Measurements from ENCODE around the gene VAV1.
"Not testable (repeated sequence)": the region's sequence is repeated elsewhere in the genome, so short reads cannot be mapped to it uniquely, and the experiment has no call there.

The VAV1 gene

DNA sequence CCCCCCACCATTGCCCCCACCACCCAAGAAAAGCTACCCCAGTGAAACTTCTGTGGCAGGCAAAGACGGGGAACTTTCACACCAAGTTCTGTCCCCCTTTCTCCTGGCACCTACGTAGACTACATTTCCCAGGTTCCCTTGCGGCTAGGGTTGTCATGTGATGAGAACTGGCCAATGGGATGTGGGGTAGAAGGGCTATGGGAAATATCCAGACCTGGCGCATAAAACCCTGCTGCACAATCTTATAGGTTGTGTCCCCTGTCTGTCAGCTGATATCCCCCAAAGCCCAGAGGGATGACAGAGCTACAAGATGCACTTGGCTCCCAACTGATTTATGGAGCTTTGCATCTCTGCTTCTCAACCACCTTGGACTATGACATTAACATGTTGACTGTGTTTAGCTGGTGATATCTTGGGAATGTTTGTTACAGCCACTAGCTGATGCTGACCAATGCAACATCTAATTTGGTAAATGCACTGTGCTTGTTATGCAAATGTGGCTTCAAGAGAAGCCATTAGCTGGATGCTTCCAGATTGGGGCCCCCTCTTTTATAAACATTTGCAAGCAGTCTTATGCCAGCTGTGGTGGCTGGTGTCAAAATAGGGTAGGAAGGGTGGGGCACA, 11.3 kb upstream of the VAV1 start:
- no peak for DNase-seq

DNA sequence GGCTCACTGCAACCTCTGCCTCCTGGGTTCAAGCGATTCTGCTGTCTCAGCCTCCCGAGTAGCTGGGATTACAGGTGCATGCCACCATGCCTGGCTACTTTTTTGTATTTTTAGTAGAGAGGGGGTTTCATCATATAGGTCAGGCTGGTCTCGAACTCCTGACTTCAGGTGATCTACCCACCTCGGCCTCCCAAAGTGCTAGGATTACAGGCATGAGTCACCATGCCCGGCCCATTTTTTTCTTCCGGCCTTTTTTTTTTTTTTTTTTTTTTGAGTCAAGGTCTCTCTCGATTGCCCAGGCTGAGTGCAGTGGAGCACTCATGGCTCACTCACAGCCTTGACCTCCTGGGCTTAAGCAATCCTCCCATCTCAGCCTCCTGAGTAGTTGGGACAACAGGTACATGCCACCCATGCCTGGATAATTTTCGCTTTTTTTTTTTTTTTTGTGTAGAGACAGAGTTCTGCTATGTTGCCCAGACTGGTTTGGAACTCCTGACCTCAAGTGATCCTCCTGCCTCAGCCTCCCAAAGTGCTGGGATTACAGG, 10.2 kb upstream of the VAV1 start:
- DNase-seq = not testable (repeated sequence)

GRCh38 chr19:6765738-6766356, 6.7 kb upstream of the VAV1 start:
- DNase-seq = no peak

GRCh38 chr19:6766357-6767080, 6.0 kb upstream of the VAV1 start:
- no peak for DNase-seq

GRCh38 chr19:6767081-6767356, 5.5 kb upstream of the VAV1 start:
- no peak for DNase-seq

DNA sequence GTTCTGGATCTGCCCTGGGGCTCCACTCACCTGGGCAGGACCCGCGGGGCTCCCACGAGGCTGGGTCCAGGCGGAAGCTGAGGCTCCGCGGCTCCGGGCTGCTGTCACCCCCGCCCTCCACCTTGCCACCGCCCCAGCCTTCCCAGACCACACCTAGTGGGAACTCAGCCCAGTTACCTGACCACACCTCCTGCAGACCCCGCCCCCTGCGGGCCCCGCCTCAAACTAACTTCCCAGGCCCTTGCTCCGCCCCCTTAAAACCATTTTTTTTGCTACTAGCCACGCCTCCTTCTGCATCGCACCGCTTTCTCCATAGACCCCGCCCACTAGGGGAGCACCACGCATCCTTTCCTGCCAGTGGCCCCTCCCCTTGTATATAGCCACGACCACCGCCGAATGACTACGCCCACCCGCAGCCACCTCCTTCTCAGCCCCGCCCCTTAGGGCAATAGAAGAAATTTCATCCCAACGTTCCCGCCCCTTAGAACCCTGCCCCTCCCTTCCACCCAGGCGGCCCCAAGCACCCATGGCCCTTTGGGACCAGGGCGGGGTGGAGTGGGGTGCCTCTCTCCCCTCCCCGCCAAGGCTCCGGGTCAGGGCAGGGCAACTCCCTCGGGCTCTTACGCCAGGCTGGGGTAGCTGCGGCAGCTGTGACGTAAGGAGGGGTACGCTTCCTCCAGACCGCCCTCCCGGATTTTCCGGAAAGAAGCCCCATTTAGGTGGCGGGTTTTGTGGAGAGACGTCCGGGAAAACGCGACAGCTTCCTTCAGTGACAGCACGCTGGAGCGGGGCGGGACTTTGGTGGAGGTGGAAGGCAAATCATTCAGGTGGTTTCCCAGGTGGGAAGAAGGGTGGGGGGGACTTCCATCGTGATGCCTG, 4.9 kb upstream of the VAV1 start, which contains the start of gene SH2D3A:
Gene SH2D3A (minus strand): TSS at position 79 of the 879 bp plus-strand sequence. CDS start 3,687 bp downstream, outside the sequence.
- DNase-seq = no peak

DNA sequence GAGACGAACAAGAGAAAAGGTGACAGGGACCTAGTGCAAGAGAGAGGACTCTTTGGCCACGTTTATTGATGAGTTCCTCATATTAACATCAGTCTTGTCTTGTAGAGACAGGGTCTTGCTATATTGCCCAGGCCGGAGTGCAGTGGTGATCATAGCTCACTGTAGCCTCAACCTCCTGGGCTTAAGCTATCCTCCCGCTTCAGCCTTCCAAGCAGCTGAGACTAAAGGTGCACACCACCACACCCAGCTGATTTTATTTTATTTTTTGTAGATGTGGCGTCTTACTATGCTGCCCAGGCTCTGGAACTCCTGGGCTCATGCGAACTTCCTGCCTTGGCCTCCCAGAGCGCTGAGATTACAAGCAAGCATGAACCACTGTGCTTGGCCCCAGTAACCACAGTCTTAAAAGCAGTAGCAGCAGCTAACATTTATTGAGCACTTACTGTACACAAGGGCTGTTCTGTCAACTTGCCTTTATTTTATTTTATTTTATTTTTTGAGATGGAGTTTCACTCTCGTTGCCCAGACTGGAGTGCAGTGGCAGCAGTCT, 4.2 kb upstream of the VAV1 start:
- DNase-seq = no peak

DNA sequence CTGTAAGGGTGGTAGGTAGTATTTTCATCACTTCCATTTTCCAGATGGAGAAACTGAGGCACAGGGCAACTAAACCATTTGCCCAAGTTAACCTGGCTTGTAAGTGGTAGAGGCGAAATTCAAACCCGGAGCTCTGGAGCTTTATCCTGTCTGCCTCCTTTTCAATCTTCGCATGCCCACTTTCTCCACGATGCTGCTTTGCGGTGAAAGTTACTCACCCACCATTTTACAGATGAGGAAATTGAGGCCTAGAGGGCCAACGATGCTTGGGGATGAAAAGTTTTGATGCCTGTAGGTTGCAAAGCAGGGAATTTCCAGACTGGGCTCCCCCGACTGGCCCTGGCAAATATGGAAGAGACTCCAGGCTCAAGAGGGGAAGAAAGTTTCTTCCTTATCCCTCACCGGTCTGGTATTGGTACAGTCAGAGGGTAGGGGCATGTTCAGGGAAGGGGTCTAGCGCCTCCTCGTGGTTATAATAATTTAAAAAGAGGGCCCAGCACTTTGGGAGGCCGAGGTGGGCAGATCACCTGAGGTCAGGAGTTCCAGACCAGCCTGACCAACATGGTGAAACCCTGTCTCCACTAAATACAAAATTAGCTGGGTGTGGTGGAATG, 3.4 kb upstream of the VAV1 start:
- no peak for DNase-seq

DNA sequence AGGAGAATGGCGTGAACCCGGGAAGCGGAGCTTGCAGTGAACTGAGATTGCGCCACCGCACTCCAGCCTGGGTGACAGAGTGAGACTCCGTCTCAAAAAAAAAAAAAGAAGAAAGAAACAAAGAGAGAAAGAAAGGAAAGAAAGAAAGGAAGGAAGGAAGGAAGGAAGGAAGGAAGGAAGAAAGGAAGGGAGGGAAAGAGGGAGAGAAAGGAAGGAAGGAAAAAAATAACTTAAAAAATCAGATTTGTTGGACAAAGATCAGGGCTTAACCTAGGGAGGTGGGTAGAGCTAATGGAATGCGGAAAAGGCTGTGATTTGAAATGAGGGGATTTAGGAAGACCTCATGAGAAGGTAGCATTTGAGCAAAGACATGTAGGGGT, 870 bp upstream of the VAV1 start:
- DNase-seq = not testable (repeated sequence)

DNA sequence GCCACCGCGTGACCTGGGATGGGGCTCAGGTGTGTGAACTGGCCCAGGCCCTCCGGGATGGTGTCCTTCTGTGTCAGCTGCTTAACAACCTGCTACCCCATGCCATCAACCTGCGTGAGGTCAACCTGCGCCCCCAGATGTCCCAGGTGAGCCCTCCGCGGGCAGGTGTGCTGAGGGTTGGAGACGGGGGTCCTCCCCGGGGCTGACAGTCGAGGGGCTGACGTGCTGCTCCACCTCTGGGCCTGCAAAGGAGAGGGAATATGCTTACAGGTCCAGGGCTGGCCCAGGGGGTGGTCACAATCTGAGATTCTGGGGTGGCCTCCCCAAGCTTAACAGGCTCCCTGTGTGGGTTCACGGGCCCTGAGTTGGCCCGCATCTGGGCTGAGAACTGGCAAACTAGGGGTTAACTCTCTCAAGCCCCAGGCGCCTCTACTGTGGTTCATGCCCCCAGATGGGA, 386 bp downstream of the VAV1 start:
- DNase-seq = no peak

GRCh38 chr19:6773323-6773931, 919 bp downstream of the VAV1 start:
- DNase-seq = no peak

DNA sequence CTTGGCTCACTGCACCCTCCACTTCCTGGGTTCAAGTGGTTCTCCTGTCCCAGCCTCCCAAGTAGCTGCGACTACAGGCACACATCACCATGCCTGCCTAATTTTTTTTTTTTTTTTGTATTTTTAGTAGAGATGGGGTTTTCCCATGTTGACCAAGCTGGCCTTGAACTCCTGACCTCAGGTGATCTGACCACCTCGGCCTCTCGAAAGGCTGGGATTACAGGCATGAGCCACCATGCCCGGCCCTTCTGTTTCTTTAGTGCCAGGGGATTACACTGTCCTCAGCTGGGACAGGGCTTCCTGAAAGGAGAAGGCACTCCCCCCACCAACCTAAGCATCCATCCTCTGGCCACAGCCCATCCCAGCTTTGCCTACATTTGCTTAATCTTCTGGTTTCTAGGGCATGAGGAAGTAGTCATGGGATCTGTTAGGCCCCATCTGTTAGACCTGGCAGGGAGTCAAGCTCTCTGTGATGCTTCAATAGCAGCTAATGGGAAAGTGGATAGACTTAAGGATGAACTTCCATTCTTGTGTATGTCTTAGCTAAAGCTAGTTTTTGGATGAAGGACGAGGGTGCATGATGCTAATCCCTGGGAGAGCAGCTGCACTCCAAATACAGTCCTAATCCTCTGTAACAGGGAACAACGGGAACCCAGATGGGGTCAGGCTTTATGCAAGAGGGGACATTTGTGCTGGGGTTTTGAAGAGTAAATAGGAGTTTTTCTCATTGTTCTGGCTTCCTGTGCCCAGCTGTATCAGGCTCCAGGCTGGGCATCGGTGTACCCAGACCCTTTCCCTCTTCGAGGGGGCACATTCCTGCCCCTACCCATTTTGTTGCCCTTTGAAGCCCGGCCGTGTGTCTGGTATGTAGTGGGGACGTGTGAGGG, 2.6 kb downstream of the VAV1 start:
- no peak for DNase-seq

- DNase-seq = not testable (repeated sequence)
Observed at GRCh38 chr19:6776045-6776444, 3.5 kb downstream of the VAV1 start.

DNA sequence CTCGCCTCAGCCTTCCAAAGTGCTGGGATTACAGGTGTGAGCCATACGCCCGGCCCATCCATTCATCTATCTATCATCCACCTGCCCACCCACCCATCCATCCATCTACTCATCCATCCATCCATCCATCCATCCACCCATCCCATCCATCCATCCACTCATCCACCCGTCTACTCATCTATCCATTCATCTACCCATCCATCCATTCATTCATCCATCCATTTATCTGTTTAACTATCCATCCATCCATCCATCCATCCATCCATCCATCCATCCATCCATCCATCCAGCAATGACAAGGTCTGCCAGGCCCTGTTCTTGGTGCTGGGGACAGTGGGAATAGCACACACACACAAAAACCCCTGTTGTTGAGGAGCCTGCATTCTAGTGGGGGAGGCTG, 4.5 kb downstream of the VAV1 start:
- no peak for DNase-seq

DNA sequence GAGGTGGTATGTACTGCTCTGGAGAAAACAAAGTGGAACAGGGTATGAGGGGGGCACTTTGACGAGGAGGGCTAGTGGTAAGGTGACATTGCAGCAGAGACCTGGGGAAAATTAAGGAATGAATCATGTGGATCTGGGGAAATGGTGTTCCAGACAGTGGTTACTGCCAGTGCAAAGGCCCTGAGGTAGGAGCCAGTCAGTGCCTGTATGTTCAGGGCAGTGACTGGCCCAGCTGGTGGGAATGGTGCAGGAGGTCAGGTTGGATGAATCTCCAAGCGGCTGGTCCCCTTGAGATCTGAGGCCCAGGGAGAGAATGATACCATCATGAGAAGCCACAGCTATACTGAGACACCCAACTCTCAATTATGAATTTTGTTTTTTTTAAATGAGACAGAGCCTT, 4.9 kb downstream of the VAV1 start:
- no peak for DNase-seq

GRCh38 chr19:6778386-6778785, 5.9 kb downstream of the VAV1 start:
- DNase-seq = no peak

GRCh38 chr19:6779206-6779605, 6.7 kb downstream of the VAV1 start:
- DNase-seq = no peak

DNA sequence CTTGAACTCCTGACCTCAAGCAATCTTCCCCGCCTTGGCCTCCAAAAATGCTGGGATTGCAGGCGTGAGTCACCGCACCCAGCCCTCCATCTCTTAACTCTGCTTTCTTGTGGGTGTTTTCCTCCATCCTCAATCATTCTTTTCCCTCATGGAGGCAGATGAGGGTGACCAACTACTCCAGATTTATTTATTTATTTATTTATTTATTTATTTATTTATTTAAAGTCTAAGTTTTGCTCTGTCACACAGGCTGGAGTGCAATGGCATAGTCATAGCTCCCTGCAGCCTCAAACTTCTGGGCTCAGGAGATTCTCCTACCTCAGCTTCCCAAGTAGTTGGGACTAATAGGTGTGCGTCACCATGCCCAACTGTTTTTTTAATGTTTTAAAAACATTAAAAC, 14.9 kb downstream of the VAV1 start:
- no peak for DNase-seq

DNA sequence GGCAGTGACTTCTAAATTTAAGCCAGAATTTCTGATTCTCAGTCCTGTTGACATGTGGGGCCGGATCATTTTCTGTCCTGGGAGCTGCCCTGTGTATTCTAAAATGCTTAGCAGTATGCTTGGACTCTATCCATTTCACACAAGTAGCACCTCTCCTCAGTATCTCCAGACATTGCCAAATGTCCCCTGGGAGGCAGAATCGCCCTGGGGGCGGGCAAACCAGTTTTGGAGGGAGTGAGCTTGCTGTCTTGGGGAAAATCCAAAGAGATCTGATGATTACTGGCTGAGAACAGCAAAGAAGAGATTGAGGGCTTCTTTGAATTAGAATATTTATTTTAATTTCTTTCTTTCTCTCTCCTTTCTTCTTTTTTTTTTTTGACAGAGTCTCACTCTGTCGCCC, 16.4 kb downstream of the VAV1 start:
- DNase-seq = no peak

GRCh38 chr19:6790194-6791128, 18.0 kb downstream of the VAV1 start:
- DNase-seq = no peak
